Measurements from ENCODE around the gene SRCAP.

SRCAP gene

DNA sequence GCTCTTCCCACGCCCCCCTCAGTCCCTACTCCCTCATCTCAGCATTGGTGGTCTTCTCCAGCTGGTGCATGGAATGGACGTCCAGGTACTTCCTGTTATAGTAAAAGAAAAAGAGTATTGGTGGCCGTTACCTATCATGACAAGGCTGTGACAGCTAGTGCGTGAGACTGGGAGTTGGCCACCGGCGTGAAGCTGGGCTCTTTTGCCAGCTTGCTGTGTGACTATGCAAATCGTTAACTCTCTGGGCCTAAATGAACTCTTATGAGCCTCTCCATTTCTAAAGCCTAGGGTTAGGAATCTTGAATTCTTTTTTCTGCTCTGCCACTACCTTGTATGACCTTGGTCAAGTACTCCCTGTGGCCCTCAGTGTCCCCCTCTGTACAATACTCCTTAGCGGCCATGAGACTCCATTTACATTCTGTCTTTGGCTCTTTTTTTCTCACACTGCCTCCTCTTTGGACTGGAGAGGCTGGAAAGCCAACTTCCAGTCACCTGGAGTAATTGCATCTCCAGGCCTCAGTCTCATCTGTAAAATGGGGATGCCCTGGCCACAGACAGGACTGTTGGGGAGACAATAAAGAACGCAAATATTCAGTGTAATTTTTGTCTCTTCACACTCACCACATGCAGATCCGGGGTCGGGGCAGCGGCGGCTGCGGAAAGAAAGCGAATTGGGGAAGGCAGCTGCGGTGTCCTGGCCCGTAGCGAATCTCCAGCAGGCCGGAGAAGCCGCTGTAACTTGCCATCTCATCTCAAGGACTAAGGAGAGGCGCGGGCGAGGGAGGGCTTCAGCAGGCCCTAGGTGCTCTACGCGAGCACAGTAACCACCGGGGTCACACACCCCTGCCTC lies 61.8 kb downstream of the SRCAP start:
- no peak for FAIRE-seq

DNA sequence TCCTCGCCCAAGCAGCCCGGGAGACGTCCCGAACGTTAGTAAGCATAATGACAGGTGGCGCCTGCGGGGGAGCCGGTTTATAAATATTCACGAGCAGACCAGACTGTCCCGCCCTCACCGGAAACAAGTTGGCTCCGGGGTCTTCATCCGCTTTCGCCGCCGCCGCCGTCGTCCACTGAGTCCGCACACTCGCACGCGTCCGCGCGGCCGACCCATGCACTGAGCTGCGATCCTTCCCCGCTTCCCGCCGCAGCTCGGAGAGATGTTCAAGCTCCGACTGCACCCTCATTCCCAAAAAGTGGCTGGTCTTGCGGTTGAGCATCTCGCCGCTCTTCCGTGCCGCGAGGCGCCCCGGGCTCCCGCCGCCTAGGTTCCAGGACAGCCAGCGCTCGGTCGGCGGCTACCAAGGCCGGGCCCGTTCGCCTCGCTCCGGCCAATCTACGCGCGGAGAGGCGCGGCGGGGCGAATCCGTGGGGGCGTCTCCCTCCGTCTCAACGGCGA lies 62.5 kb downstream of the SRCAP start:
- FAIRE-seq: no peak

DNA sequence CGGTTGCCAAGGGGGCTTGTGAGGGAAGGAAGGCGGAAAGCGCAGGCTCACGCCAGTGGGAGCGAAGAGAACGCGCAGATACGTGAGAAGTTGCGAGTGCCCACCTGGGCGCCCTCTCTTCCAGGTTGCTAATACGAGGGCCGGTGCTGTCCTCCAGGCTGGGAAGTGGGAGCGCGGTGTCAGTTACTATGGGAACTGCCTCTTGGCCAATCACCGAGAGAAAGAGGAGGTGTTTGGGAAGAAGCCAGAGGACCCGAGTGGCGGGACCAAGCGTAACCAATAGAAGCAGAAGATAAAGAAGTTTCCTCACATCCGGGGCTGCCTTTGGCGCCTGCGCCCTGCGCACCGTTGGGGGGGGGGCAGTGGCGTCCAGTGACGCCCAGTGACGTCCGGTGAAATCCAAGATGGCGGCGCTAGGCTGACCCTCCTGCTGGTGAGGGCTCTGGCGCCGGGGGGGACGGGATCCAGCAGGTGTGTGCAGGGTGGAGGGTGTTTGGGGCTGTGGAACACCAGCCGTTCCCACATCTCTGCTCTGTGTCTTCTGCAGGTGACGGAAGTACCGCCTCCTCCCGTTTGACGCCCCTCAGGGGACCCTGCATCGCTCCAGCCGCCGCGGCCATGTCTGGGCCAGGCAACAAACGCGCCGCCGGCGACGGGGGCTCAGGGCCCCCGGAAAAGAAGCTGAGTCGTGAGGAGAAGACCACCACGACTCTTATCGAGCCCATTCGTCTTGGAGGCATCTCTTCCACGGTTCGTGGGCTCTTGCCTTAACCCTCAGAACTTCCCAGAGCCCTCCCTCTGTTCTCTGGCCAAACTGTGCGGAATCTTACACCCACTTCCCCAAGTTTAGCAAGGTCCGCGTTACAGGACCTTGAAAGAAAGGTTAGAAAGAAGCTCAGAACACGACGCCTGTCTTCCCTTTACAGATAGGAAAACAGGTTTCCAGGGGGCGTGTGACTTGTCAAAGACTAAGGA lies 63.2 kb downstream of the SRCAP start, which contains the start of the genes CFAP119 and RNF40:
Gene CFAP119 (minus strand): TSS at position 135 of the 975 bp plus-strand sequence. CDS start 314 bp downstream, outside the sequence.
Gene RNF40 (plus strand): TSS at position 395 of the 975 bp plus-strand sequence. CDS start 224 bp downstream, at position 619.
- peak; percentile 96 for FAIRE-seq

DNA sequence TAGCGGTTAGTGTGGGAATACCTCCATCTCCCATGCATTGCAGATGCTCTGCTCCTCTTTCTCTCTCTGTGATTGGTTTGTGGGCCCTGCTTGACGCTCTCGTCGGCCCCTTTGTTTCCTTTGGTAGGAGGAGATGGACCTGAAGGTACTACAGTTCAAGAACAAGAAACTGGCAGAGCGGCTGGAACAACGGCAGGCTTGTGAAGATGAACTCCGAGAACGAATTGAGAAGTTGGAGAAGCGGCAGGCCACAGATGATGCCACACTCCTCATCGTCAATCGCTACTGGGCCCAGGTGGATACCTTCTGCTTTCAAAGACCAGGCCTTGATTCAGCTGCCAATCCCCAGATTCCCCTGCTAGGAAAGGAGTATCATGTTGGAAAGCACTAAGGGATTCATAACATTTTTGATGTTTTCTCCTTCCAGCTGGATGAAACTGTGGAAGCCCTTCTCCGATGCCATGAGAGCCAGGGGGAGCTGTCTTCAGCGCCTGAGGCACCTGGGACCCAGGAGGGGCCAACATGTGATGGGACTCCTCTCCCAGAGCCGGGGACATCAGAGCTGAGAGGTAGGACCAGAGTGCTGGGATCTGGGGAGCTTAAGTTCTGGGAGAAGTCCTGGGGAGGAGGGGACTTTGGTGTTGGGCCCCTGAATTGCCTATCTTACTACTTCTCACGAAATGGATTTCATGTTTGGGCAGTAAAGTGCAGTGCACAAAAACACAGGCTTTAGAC lies 64.2 kb downstream of the SRCAP start:
- no peak for FAIRE-seq

DNA sequence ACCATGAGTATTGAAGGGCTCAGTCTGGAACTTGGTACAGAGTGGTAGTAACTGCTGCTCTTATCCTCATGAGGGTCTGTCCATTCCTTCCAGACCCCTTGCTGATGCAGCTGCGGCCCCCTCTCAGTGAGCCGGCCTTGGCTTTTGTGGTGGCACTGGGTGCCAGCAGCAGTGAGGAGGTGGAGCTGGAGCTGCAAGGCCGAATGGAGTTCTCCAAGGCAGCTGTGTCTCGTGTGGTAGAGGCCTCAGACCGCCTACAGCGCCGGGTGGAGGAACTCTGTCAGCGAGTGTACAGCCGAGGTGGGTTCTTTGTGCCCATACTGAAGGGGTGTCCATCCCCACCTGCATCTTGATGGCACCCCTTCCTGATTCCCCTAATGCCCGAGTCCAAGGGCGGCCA lies 65.1 kb downstream of the SRCAP start:
- FAIRE-seq: no peak

DNA sequence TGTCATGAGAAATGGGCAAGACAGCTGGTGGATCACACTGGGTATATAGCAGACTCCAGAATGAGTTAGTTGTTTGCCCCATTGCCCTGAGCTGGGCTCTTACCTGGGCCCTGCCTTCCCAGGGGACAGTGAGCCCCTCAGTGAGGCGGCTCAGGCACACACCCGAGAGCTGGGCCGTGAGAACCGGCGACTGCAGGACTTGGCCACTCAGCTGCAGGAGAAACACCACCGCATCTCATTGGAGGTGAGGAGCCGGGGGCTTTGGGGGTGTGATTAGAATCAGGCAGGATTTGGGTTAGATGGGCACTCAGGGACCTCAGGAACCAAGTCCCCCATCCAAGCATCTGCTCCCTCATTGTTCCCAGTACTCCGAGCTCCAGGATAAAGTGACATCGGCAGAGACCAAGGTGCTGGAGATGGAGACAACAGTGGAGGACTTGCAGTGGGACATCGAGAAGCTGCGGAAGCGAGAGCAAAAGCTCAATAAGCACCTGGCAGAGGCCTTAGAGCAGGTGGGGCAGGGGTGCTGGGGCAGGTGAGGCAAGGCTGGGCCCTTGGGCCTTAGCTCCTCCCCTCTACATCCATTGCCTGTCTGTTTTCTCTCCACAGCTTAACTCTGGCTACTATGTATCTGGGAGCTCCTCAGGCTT lies 66.0 kb downstream of the SRCAP start:
- FAIRE-seq: no peak

DNA sequence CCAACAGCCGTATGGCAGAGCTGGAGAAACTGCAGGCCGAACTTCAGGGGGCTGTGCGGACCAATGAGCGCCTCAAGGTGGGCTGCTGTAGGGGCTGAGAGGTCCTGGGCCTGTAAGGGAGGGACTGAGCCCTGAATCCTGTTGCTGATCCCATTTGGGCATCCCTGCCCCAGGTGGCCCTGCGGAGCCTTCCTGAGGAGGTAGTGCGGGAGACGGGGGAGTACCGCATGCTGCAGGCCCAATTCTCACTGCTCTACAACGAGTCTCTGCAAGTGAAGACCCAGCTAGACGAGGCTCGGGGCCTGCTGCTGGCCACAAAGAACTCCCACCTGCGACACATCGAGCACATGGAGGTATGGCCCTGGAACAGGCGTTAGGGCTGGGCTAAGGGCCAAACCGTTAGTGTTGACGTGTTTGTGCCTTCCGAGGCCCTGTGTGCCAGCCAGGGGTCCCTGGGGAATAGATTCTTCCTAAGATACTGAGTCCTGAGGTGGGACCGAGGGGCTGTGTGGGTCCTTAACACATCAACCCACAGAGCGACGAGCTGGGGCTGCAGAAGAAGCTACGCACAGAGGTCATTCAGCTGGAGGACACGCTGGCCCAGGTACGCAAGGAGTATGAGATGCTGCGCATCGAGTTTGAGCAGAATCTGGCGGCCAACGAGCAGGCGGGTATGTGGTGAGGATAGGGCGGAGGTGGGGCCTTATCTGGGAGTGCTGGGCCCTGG lies 67.4 kb downstream of the SRCAP start:
- no peak for FAIRE-seq

DNA sequence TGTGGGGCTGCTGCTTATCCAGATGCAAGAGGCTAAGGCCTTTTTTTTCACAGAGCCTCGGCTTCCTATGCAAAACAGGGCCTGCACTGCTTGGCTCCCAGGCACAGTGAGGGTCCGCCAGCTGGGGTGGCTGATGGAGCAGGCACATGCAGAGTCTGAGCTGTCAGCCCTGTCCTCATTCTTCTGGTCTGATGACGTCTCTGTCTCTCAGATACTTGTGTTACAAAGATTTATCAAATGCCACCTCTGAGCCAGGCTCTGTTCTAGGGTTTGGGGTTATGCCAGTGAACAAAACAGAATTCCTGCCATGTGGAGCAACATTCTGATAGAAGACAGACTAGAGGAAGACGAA lies 67.9 kb downstream of the SRCAP start:
- no peak for FAIRE-seq

DNA sequence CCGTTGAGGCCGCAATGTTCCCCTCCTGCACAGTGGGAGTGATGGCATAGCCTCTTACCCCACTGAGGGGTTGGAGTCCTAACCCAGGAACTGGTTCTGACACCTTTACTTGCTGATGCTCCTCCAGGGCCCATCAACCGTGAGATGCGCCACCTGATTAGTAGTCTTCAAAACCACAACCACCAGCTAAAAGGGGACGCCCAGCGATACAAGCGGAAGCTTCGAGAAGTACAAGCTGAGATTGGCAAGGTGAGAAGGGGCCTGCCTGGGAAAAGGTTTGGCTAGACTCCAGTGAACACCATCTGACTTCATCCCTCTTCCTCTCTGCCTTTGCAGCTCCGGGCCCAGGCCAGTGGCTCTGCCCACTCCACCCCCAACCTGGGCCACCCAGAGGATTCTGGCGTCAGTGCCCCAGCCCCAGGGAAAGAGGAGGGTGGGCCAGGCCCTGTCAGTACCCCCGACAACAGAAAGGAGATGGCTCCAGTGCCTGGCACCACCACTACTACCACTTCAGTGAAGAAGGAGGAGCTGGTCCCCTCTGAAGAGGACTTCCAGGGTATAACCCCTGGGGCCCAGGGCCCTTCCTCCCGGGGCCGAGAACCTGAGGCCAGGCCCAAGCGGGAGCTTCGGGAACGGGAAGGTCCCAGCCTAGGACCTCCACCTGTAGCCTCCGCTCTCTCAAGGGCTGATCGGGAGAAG lies 68.9 kb downstream of the SRCAP start:
- no peak for FAIRE-seq

DNA sequence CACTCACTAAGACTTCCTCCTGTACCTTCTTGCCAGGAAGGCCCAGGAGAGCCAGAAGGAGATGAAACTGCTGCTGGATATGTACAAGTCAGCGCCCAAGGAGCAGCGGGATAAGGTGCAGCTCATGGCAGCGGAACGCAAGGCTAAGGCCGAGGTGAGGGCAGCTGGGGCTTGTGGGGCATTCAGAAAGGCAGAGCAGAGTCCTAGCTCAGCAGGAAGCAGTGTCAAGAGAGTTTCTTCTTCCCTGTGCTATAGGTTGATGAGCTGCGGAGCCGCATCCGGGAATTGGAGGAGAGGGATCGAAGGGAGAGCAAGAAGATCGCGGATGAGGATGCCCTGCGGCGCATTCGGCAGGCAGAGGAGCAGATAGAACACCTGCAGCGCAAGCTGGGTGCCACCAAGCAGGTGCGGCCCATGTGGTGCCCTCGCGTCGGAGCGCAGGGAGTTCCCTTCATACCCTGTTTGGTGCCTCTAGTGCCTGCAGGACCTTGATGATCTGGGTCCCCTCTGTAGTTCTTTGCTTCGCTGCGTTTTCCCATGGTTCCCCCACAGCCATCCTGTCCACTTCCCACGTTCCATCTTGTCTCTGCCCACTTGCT lies 69.7 kb downstream of the SRCAP start:
- FAIRE-seq: no peak

DNA sequence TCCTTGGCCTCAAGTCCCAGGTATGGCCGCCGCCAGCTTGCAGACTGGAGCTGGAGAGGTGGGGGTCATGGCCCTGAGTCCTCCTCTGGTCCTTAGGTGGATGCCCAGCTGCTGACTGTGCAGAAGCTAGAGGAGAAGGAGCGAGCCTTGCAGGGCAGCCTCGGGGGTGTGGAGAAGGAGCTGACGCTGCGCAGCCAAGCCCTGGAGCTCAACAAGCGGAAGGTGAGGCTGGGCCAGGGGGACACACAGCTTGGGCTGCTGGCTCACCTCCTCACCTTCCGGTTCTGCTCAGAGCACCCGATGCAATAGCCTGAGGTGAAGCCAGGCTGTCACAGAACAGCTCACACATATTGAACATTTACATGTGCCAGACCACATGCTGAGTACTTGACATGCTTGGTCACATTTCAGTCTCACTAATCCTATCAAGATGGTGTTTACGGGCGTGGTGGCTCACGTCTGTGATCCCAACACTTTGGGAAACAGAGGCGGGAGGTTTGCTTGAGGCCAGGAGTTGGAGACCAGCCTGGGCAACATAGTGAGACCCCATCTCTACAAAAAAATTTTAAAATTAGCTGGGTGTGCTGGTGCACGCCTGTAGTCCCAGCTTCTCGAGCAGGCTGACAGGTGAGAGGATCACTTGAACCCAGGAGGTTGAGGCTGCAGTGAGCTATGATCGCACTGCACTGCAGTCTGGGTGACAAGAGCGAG lies 70.6 kb downstream of the SRCAP start:
- no peak for FAIRE-seq

DNA sequence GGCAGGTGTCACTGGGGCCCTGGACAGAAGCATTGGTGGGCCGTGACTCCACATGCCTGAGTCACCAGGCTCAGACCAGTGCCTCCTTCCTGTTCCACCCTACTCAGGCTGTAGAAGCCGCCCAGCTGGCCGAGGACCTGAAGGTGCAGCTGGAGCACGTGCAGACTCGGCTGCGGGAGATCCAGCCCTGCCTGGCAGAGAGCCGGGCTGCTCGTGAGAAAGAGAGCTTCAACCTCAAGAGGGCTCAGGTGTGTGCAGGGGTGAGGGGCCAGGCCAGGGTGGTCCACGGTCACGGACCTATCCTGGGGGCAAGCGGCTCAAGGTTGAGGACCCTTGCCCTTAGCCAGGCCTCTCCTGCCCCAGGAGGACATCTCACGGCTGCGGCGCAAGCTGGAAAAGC lies 72.8 kb downstream of the SRCAP start:
- no peak for FAIRE-seq

DNA sequence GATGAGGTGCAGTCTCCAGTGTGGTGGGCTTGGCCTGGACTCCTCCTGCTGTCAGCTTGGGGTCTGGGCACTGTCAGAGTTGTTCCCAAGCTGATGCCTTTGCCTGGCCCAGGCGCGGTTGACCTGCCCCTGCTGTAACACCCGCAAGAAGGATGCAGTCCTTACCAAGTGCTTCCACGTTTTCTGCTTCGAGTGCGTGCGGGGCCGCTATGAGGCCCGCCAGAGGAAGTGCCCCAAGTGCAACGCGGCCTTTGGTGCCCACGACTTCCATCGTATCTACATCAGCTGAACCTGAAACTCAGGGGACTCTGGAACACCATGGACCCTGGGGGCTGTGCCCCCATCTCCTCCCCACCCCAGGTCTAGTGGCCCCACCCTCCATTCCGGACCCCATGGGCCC lies 74.9 kb downstream of the SRCAP start:
- no peak for FAIRE-seq

DNA sequence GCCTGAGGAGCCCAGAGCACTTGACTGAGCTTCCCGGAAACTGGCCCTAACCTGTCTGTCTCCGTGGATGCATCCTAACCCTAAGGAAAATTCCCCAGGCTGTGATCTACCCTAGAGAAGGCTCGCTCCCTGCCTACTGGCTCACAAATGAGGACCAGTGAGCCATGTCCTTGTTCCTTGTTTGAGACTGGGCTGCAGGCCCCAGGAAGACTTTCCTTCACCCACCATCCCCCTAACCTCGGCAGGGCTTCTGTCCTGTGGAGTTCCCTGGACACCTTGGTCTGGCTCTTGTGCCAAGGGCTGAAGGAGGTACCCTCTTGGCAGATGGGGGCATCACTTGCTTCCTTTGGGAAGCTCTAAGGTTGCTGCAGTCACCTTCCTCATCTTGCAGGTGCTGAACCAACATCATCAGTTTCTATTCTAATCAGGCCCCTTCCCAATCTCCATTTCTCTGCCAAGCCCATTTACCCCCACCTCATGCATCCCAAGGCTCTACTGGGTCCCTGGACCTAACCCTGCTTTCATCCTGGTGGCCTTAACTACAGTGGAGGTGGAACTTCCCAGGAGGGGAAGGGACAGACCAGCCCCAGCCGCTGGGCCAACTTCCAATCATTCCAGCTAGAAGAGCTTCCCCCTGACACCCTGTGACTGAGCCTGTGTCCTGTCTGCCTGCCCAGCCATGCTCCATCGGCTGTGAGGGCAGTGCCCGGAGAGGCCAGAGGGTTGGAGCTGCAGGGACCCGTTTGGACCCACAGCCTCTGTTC lies 75.6 kb downstream of the SRCAP start:
- no peak for FAIRE-seq

DNA sequence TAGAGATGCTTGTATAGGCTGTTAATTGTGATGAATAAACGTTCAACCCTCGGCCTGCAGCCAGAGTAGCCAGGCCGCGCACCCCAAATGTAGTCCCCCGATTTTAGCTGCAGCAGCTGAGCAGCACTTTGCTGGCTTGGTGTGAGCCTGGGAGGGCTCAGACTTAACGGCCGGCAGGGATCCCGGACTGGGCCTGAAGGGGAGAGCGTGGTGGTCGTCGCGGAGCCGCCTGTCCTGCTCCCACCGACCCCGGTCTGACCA lies 76.1 kb downstream of the SRCAP start:
- FAIRE-seq: no peak

DNA sequence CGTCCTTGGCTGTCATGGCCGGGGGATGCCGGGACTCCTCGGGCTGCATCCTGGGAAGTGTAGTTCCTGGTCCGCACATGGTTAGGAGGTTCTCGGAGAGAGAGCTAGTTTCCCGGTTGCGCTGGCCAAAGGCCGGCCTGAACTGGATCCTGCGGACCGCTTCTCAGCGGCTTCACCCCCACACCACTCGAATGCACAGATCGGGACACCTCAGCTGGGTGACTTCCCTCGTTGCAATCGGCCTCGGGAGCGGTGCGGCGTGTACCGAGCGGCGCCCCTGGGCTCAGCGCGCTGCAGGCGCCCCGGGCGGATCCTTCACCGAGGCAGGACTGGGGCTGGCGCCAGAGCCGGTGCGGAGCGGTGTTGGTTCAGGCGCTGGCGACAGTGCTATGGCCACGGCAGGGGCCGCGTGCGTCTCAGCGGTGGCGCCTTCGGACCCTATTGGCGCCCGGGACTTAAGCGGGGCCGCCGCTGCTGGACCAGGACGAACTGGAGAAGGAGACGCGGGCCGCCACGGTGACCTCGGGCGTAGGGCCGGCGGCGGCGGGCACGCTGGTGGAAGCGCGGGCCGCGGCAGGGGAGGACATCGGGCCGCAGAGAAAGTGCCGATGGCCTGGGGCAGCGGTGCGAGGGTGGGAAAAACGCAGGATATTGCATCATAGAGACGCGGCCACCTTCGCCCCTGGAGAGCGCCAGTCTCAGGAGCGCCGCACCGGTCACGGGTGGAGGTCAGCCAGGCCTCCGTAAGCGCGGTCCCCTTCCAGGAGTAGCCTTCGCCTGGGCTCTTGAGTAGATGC lies 76.6 kb downstream of the SRCAP start:
- FAIRE-seq: no peak

DNA sequence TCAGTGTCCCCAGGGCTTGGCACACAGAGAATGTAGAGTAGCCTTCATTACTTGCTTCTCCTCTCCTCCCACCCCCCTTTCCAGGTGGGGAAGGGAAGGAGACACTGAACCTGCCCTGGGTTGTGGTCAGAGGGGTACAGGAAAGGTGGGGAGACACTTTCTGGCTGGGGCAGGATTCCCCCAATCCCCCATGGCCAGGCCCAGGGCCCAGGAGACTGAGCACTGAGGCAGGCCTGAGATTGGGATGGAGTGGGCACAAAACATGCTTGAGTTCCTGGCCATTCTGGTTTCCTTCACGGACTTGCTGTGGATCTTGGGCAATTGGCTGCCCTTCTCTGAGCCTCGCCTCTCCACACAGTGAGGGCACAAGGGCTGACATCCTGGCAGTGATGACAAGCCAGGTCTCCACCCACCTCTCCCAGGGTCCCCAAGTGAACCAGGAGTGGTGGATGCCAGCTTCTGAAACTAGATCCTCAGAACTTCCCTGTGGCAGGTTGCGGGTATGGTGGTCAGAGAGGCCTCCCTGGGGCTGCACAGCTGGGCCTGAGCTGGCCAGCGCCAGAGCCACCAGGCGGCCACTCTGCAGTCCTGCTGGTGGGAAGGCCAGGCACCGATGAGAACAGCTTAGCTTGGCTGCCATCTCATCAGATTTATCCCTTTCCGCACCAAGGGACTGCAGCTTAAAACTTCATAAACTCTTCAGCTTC lies 78.8 kb downstream of the SRCAP start:
- FAIRE-seq: no peak
